ENCODE measurements around the gene ATE1.

Gene ATE1

GRCh38 chr10:121803611-121804010, 124.2 kb downstream of the ATE1 start:
- Histone ChIP-seq H4K12ac (ENCODE audit: low read depth, low read length) (no peak overlapping the region), H3K4ac (ENCODE audit: low read depth, low read length) (no peak overlapping the region), H3K23ac (ENCODE audit: low read length) (no peak overlapping the region), H3K79me1 (ENCODE audit: low read length) (no peaks in the 10 kb centered on the region), H3K9me3 (ENCODE audit: insufficient read depth, low read depth, low read length) (no peaks in the 10 kb centered on the region), H3K18ac (ENCODE audit: low read length) (no peak overlapping the region), H3K27ac (ENCODE audit: low read depth, low read length) (no peak overlapping the region), H3K14ac (ENCODE audit: low read length) (no peak overlapping the region), H2BK5ac (ENCODE audit: low read depth, low read length, poor library complexity) (no peak overlapping the region), H4K8ac (ENCODE audit: low read depth, low read length) (no peak overlapping the region), H2AFZ (ENCODE audit: insufficient read depth, low read length, poor library complexity) (no peak overlapping the region), H3K4me2 (ENCODE audit: low read length) (no peak overlapping the region), H3K27me3 (ENCODE audit: insufficient read depth, low read length) (no peaks in the 10 kb centered on the region), H3K4me3 (ENCODE audit: low read depth, low read length) (no peak overlapping the region), H3K36me3 (ENCODE audit: control insufficient read depth in 1 of 2, insufficient read depth in 2 of 2, low read length in 2 of 2) (peaks cover 0 to 2% of the 10 kb centered on the region in 2 experiments), H3K4me1 (ENCODE audit: control insufficient read depth in 1 of 2, insufficient read depth in 2 of 2, low read length in 2 of 2) (no peaks in the 10 kb centered on the region), H3K79me2 (ENCODE audit: control insufficient read depth, insufficient read depth, low read length, poor library complexity) (no peaks in the 10 kb centered on the region), H2BK12ac (ENCODE audit: low read length) (no peak overlapping the region), H3K9ac (ENCODE audit: low read length) (no peak overlapping the region), H4K91ac (ENCODE audit: low read depth, low read length) (no peak overlapping the region), H2BK120ac (ENCODE audit: insufficient read depth, low read length, poor library complexity) (no peak overlapping the region), H2AK5ac (ENCODE audit: low read length) (no peak overlapping the region)
- DNase-seq = no peak
- WGBS (ENCODE audit: extremely low coverage, insufficient coverage, insufficient read length) = no CpG with 5 or more reads among the region's 2 CpGs

GRCh38 chr10:121800831-121801230, 127.0 kb downstream of the ATE1 start:
- H2AK5ac ChIP-seq (ENCODE audit: low read length) = no peak overlapping the region
- no peak for DNase-seq
- no peak overlapping the region for H4K12ac ChIP-seq (ENCODE audit: low read depth, low read length)
- H3K14ac ChIP-seq (ENCODE audit: low read length) = no peak overlapping the region
- H4K91ac ChIP-seq (ENCODE audit: low read depth, low read length) = no peak overlapping the region
- no peak overlapping the region for H3K23ac ChIP-seq (ENCODE audit: low read length)
- no peak overlapping the region for H3K4ac ChIP-seq (ENCODE audit: low read depth, low read length)
- no peak overlapping the region for H2BK120ac ChIP-seq (ENCODE audit: insufficient read depth, low read length, poor library complexity)
- H3K27me3 ChIP-seq (ENCODE audit: insufficient read depth, low read length) = no peaks in the 10 kb centered on the region
- H4K8ac ChIP-seq (ENCODE audit: low read depth, low read length) = no peak overlapping the region
- no peak overlapping the region for H3K27ac ChIP-seq (ENCODE audit: low read depth, low read length)
- H3K9me3 ChIP-seq (ENCODE audit: insufficient read depth, low read depth, low read length) = no peaks in the 10 kb centered on the region
- H3K9ac ChIP-seq (ENCODE audit: low read length) = no peak overlapping the region
- H3K79me1 ChIP-seq (ENCODE audit: low read length) = no peaks in the 10 kb centered on the region
- H2BK12ac ChIP-seq (ENCODE audit: low read length) = no peak overlapping the region
- no peaks in the 10 kb centered on the region for H3K4me1 ChIP-seq (ENCODE audit: control insufficient read depth in 1 of 2, insufficient read depth in 2 of 2, low read length in 2 of 2)
- H3K4me2 ChIP-seq (ENCODE audit: low read length) = no peak overlapping the region
- H3K4me3 ChIP-seq (ENCODE audit: low read depth, low read length) = no peak overlapping the region
- H3K36me3 ChIP-seq (ENCODE audit: control insufficient read depth in 1 of 2, insufficient read depth in 2 of 2, low read length in 2 of 2) = peaks cover 0 to 2% of the 10 kb centered on the region in 2 experiments
- no peak overlapping the region for H2AFZ ChIP-seq (ENCODE audit: insufficient read depth, low read length, poor library complexity)
- no CpG with 5 or more reads among the region's 2 CpGs for WGBS (ENCODE audit: extremely low coverage, insufficient coverage, insufficient read length)
- H3K18ac ChIP-seq (ENCODE audit: low read length) = no peak overlapping the region
- no peak overlapping the region for H2BK5ac ChIP-seq (ENCODE audit: low read depth, low read length, poor library complexity)
- no peaks in the 10 kb centered on the region for H3K79me2 ChIP-seq (ENCODE audit: control insufficient read depth, insufficient read depth, low read length, poor library complexity)

GRCh38 chr10:121800146-121800545, 127.7 kb downstream of the ATE1 start:
- Histone ChIP-seq H3K27me3 (ENCODE audit: insufficient read depth, low read length) (no peaks in the 10 kb centered on the region), H2BK120ac (ENCODE audit: insufficient read depth, low read length, poor library complexity) (no peak overlapping the region), H2BK12ac (ENCODE audit: low read length) (no peak overlapping the region), H3K4me3 (ENCODE audit: low read depth, low read length) (no peak overlapping the region), H3K9ac (ENCODE audit: low read length) (no peak overlapping the region), H4K12ac (ENCODE audit: low read depth, low read length) (no peak overlapping the region), H3K79me1 (ENCODE audit: low read length) (no peaks in the 10 kb centered on the region), H3K9me3 (ENCODE audit: insufficient read depth, low read depth, low read length) (no peaks in the 10 kb centered on the region), H2AFZ (ENCODE audit: insufficient read depth, low read length, poor library complexity) (no peak overlapping the region), H3K27ac (ENCODE audit: low read depth, low read length) (no peak overlapping the region), H3K14ac (ENCODE audit: low read length) (no peak overlapping the region), H4K91ac (ENCODE audit: low read depth, low read length) (no peak overlapping the region), H3K23ac (ENCODE audit: low read length) (no peak overlapping the region), H3K4me2 (ENCODE audit: low read length) (no peak overlapping the region), H3K18ac (ENCODE audit: low read length) (no peak overlapping the region), H3K79me2 (ENCODE audit: control insufficient read depth, insufficient read depth, low read length, poor library complexity) (no peaks in the 10 kb centered on the region), H2BK5ac (ENCODE audit: low read depth, low read length, poor library complexity) (no peak overlapping the region), H3K36me3 (ENCODE audit: control insufficient read depth in 1 of 2, insufficient read depth in 2 of 2, low read length in 2 of 2) (peaks cover 0 to 2% of the 10 kb centered on the region in 2 experiments), H3K4ac (ENCODE audit: low read depth, low read length) (no peak overlapping the region), H3K4me1 (ENCODE audit: control insufficient read depth in 1 of 2, insufficient read depth in 2 of 2, low read length in 2 of 2) (no peaks in the 10 kb centered on the region), H2AK5ac (ENCODE audit: low read length) (no peak overlapping the region), H4K8ac (ENCODE audit: low read depth, low read length) (no peak overlapping the region)
- WGBS (ENCODE audit: extremely low coverage, insufficient coverage, insufficient read length) = no CpG with 5 or more reads among the region's 3 CpGs
- DNase-seq = no peak

- Histone ChIP-seq H3K27me3 (ENCODE audit: insufficient read depth, low read length) (no peaks in the 10 kb centered on the region), H4K12ac (ENCODE audit: low read depth, low read length) (no peak overlapping the region), H3K79me2 (ENCODE audit: control insufficient read depth, insufficient read depth, low read length, poor library complexity) (no peaks in the 10 kb centered on the region), H3K18ac (ENCODE audit: low read length) (no peak overlapping the region), H3K4me1 (ENCODE audit: control insufficient read depth in 1 of 2, insufficient read depth in 2 of 2, low read length in 2 of 2) (no peaks in the 10 kb centered on the region), H4K8ac (ENCODE audit: low read depth, low read length) (no peak overlapping the region), H3K9me3 (ENCODE audit: insufficient read depth, low read depth, low read length) (no peaks in the 10 kb centered on the region), H3K4me3 (ENCODE audit: low read depth, low read length) (no peak overlapping the region), H3K36me3 (ENCODE audit: control insufficient read depth in 1 of 2, insufficient read depth in 2 of 2, low read length in 2 of 2) (peaks cover 0 to under 1% of the 10 kb centered on the region in 2 experiments), H2BK5ac (ENCODE audit: low read depth, low read length, poor library complexity) (no peak overlapping the region), H2BK120ac (ENCODE audit: insufficient read depth, low read length, poor library complexity) (no peak overlapping the region), H2BK12ac (ENCODE audit: low read length) (no peak overlapping the region), H3K27ac (ENCODE audit: low read depth, low read length) (no peak overlapping the region), H4K91ac (ENCODE audit: low read depth, low read length) (no peak overlapping the region), H3K14ac (ENCODE audit: low read length) (no peak overlapping the region), H3K4ac (ENCODE audit: low read depth, low read length) (no peak overlapping the region), H3K9ac (ENCODE audit: low read length) (no peak overlapping the region), H2AK5ac (ENCODE audit: low read length) (no peak overlapping the region), H3K23ac (ENCODE audit: low read length) (no peak overlapping the region), H3K4me2 (ENCODE audit: low read length) (no peak overlapping the region), H2AFZ (ENCODE audit: insufficient read depth, low read length, poor library complexity) (no peak overlapping the region), H3K79me1 (ENCODE audit: low read length) (no peaks in the 10 kb centered on the region)
- no peak for DNase-seq
- no CpG with 5 or more reads among the region's 8 CpGs for WGBS (ENCODE audit: extremely low coverage, insufficient coverage, insufficient read length)
Measured at GRCh38 chr10:121797490-121797889, 130.3 kb downstream of the ATE1 start.

Measured in trophoblast cell (in vitro differentiated cells and primary cell).